IPS DF 4.7 (cell line): Measurements from ENCODE around the gene CHKA.
"Not testable (repeated sequence)": the region's sequence is repeated elsewhere in the genome, so short reads cannot be mapped to it uniquely, and the experiment has no call there.

Source experiments
- DNase-seq: peaks from one replicate; pipeline ENCODE4 v3.0.0-alpha.2; 2013; ENCODE audit warnings: low spot score; ENCODE audit errors: extremely low read depth

The CHKA gene

DNA sequence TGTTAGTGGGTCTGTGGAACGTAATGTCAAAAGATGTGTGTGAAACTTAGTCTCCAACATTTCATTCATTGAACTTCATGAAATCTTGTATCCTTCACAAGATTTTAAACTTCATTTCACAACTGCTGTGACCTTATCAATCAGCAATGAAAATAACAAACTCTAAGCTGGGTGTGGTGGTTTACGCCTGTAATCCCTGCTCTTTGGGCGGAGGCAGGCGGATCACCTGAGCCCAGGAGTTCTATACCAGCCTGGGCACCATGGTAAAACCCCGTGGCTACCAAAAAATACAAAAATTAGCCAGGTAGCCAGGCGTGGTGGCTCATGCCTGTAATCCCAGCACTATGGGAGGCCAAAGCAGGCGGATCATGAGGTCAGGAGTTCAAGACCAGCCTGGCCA is 5.1 kb downstream of the CHKA start:
- DNase-seq, result no peak

DNA sequence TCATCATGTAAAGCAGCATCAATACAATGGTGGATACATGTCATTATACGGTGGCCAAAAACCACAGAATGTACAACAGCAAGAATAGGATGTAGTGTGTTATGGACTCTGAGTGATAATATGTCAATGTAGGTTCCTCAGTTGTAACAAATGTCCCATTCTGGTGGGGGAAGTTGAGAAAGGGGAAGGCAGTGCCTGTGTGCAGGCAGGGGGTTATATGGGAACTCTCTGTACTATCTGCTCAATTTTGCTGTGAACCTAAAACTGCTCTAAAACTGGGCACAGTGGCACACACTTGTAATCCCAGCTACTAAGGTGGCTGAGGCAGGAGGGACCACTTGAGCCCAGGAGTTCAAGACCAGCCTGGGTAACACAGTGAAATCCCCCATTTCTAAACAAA is 5.9 kb downstream of the CHKA start:
- no peak for DNase-seq

DNA sequence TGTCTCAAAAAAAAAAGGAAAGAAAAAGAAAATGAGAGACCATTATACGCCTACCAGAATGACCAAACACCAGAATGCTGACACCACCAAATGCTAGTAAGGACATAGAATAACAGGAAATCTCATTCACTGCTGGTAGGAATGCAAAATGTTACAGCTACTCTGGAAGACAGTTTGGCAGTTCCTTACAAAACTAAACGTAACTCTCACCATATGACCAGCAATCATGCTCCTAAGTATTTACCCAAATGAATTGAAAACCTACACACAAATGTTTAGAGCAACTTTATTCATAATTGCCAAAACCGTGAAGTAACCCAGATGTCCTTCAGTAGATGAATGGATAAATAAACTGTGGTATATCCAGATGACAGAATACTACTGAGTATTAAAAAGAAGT is 7.2 kb downstream of the CHKA start:
- no peak for DNase-seq

DNA sequence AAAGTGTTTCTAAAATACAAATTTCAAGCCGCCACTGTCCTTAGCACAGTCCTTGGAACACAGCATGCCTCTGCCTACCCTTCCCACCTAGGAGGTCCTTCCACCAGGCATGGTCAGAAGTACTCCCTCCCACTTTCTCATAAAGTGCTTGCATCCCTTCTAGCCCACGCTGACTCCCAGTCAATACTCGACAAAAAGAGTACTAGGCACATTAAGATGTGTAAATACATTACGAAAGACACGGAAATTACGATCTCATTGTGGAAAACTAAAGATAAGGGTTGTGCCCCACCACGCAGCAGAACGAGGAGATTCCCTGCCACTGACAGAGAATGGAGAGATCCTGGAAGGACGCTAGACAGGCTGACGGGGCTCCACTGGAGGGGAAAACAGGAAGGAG is 13.5 kb downstream of the CHKA start:
- DNase-seq, result no peak

DNA sequence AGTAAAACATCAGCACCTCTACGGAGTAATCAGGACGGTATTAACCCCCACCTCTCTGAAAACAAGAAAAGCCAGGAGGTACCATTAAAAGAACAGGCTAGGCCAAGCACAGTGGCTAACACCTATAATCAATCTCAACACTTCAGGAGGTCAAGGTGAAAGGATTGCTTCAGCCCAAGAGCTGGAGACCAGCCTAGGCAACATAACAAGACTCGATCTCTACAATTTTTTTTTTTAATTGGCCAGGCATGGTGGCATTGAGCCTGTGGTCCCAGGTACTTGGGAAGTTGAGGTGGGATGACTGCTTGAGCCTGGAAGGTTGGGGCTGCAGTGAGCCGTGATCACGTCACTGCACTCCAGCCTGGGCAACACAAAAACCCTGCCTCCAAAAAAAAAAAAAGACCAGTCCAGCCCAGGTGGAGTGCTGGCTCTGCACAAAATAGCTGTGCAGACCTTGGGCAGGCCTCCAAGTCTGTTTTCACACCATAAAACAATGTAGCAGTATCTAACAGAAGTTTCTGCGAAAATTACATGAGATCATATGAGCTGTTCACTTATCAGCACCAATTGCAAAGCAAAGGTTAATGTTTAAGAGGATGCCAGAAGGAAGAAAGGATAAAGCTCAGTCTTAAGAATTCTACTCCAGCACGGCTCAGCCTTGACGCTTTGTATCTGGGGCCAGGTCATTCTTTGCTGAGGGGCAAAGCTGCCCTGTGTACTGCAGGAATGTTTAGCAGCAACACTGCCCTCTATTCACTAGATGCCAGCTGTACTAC is 14.8 kb downstream of the CHKA start:
- DNase-seq, result no peak

DNA sequence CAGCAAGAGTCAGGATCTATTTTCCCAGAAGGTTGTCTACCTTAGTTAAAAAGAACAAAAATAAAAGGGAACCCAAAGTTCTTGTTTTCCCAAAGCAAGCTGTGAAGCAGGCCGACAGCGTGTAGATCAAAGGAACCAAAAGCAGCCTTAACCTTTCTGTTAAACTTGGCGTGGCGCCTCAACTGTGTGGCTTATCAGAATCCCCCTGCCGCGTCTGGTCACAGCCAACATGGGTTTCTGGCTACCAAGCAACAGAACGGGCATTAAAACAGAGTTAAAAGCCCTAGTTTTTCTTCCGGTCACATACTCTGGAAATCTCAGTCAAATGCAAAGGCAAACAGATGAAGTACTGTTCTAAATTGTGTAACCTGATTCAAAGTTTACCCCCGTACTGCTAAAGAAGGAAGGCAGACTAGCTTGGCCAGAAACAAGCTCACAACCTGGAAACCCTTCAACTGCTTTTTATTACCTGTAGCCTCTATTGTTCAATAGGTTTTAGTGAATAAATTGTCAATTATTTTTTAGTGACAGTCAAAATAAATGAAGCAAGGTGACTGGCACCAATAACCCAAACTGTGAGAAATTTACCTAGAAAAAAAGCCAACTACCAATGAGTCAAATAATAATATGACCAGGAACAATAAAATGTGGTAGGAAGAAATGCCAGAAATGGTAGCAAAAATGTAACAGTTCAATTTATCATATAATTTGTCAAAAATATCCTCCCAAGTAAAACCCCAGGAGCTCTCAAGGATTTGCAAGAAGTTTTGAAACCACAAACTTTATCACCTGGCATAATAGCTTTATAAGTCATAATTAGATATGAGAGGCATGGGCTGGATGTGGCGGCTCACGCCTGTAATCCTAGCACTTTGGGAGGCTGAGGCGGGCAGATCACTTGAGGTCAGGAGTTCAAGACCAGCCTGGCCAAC is 21.4 kb downstream of the CHKA start:
- DNase-seq, result no peak

DNA sequence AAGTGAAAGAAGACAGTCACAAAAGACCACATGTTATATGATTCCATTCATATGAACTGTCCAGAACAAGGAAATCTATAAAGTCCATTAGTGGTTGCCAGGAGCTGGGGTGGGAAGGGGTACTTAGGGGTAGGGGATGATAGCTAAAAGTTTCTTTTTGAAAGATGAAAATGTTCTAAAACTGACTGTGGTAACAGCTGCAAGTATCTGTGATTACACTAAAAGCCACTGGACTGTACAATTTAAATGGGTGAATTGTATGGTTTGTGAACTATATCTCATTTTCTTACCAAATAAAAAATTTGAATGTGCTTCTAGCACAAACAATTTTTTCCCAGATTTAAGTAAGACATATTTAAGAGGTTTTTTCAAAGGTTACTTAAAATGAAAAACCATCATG is 22.1 kb downstream of the CHKA start:
- no peak for DNase-seq

DNA sequence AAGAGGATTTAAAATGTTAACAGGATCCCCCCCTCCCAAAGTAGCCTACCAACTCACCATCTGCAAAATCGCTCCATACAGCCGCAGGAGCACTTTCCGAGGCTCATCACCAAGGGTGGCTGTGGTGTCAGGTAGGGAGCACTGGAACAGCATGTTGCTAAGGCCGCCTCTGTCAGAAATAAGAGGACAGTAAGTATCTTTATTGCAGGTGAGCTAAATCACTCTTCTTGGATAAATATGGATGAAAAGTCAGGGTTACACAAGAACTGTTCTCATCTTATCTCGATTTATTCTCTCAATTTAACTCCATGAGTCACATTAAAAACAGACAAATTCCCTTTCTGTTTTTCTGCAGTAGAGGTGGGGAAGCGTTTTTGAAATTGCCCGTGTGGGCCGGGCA is 24.2 kb downstream of the CHKA start:
- no peak for DNase-seq

DNA sequence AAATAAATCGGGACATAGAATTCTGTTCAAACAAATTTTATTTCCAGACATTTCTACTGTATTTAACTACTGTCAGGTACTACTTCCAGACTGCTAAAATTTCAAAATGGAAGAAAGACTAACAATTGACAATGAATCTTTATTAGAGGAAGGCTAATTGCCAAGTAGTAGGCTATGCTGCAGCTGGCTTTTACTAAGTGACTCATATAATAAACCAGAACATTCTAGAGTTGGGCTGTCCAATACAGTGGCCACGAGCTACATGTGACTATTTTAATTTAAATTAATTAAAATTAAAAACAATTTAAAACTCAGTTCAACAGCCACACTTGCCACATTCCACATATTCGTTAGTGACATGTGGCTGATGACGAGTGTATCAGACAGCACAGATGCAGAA is 27.6 kb downstream of the CHKA start:
- DNase-seq, result no peak

DNA sequence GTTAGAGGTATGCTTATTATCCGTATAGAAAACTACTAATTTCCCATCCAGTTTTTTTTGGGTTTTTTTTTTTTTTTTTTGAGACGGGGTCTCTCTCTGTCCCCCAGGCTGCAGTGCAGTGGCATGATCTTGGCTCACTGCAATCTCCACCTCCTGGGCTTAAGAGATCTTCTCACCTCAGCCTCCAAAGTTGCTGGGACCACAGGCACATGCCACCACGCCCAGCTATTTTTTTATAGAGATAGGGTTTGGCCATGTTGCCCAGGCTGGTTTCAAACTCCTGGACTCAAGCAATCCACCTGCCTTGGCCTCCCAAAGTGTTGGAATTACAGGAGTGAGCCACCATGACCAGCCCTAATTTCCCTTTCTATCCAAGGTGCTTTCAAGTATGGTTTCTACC is 28.2 kb downstream of the CHKA start:
- DNase-seq, result not testable (repeated sequence)

DNA sequence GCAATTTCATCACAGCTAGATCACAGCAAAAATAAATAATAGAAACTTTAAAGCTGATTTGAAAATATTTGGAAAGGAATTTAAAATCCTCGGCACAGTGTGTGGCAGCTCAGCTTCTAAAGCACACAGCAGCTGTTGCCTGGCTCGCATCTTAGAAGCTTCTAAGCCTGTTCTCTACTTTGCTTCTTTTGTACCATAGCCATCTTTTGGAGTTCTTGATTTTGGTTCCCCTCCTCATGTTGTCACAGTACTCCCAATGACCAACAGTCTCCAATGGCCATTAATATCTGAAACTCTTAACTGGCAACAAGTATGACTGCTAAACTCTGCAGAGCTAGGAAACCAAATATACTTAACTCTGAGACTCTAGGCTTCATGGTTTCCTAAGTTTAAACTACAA is 28.8 kb downstream of the CHKA start:
- DNase-seq, result no peak

DNA sequence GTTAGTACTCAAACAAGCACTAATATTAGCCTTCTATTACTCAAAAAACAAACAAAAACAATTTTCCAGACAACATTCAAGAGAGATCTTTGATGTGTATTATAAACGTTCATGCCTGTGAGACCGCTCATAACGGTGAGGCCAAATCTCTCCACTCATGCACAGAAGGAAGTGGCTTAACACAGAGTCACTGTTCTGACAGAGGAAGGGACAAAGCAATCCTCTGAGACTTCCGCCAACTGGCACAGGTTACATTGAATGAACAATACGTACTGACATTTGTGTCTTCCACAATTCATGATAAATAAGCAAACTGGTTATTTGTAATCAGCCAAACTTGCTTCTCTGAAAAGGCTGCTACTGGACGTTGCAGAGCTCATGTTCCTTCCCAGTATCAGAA is 30.5 kb downstream of the CHKA start:
- no peak for DNase-seq

DNA sequence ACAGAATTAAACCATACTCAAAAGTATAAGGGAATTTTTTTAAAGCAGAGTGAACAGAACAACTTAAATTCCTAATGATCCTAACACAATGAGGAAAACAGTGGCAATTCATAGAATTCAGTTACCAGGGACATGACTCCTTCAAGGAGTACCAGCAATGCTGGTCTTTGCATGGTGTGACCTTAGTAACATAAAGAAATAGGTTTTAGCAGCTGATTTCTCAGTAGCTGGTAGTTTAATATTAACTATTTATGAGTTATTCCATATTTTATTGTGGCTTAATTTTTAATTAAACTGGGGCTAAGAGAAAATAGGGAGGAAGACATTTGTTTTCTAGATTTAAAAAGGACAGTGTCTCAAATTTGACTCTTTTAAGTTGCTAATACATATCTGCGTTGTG is 30.9 kb downstream of the CHKA start:
- no peak for DNase-seq

DNA sequence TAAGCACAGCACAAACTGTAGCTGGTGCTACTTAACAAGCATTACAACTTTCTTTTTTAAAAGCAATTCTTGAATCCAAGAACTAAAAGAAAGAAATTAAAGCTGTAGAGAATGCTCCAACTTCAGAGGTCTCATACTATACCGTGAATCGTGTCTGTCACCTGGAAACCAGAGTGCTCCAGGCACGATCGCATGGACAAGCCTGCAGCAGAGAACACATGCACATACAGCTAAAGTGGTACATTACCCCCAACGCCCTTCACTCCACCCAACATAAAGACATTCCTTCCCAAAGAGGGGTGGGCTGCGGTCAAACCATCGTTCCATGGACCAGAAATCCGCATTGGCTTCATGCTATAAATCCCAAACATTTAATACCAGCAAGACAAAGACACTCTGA is 31.5 kb downstream of the CHKA start:
- no peak for DNase-seq

DNA sequence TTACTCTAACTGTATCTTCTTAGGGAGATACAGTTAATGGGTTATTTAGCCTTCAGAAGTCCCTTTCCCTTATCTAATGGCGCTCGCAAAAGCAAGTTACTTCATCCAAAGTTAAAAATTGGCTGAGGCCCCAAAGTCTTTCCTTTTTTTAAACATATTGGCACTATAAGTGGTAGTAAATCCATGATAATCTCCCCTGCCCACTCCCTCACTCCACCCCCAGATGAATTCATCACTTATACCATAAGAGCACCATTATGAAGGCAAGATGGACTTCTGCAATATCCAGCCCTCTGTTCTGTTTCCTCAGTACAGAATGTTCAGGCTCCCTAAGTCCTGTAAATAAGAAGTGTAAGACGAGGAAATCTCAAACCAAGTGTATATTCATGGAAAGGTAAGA is 37.7 kb downstream of the CHKA start:
- DNase-seq, result no peak

DNA sequence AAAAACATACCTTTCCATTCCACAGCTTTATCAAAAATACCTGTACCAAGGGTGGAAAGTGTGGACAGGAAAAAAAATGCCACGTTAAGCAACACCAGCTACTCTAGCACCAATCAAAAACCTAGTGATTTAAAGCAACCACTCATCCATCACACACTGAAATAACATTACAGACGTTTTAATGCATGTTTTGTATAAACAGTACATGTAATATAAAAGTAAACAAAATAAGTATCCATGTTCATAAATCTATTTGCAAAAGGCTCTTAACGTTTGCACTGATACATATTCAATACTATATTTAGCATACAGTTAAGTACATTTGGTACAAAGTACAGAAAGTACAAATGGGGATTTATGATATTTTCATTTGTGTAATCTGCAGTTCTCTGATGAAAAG is 38.7 kb downstream of the CHKA start:
- no peak for DNase-seq

DNA sequence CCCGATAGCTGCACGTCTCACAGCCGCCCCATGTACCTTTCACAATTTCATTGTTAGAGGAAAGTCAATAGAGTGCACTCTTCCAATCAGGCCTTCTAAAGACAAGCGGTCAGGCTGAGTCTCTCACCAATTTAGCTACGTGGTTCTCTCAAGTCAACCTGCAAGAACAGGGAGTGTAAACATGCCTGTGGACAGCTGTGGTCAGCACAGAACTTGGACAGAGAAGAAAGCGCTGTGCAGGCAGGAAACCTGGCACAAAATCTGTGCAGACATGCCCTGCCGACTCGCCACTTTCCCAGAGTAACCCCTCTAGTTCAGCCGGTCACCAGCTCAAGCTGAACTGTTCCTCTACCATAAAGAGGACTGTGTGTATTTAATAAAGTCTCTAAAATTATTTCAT is 39.5 kb downstream of the CHKA start:
- no peak for DNase-seq

DNA sequence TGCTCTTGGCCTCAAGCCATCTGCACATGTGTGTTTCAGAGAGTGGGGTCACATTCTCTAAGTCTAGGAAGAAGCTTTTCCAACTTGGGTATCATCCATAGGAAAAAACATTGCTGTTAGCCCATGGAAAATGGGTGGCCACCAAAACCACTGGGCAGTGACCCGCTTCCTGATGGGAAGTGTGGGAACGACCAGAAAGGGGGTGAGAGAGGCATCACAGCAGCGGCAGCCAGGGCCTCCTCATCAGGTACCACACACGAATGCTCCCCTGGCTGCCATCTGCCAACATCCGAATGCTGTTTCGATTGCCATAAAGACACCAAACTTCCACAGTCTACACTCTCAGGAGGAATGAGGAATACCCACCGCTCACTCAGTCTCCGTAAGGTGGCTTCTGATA is 40.3 kb downstream of the CHKA start:
- no peak for DNase-seq

DNA sequence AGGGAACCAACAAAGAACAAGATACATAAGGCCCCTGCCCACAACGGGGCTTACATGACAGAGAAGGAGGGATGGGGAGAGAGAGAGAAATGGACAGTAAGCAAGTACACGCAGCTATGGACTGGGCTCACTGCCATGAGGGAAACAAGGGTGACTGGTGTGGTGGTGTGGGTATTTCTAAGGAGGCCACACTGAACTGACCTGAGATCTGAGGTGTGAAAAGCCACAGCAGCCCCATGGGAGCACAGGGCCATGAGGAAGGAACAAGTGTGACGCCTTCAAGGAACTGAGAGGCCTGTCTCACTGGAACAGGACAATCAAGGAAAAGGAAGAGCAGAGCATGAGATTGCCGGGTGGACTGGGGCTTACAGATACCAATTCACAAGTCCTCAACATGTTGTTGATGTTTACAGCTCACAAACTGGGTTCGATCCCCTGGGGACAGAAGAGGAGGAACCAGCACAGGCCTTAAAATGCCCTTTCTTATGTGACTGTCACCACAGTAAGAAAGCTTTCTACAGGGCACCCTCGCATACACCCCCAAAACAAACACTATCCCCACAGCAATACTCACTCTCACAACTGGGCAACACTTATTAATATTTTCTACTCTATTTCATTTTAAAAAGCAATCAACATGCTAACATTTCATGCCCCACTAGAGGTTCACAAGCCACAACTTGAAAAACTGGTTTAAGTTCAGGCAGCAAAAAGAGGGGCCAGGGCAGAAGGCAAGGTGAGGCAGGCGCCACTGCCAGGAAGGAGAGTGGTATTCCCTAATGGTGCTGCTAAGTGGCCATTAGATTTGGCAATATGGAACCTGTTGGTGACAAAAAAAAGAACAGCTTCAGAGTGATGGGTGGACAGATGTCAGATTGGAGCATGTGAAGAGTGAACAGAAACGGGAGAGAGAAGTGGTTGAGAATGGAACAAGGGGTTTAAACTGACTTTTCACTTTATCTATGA is 43.3 kb downstream of the CHKA start:
- no peak for DNase-seq

DNA sequence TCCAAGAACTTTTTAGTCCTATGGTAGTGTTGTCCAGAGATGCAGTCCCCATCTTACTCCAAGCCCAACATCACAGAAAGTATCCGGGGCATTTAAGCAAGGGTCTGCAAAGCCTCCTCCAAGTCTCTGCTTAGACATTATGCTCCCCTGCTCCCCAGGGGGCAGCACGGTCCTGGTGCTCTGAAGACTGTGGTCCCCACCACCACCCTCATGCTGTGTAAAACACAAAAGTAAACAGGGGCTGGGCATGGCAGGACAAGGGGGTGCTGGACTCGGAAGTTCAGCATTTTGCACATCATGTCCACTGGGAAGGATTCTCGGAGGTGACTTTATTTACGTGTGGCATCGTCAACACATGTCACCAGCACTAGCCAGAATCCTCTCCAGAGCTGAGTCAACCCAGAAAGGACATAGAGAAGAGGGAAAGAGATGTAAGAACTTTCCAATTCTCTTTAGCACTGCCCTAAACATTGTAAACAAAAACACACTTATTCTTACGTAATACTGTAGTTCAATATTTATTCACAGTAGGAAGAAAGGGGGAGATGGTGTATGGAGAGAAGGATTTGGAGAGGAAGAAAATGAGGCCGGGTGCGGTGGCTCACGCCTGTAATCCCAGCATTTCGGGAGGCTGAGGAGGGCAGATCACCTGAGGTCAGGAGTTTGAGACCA is 44.7 kb downstream of the CHKA start:
- DNase-seq, result no peak
